ENCODE data around the gene GPAT3.
"Not testable (repeated sequence)": the region's sequence is repeated elsewhere in the genome, so short reads cannot be mapped to it uniquely, and the experiment has no call there.

The GPAT3 gene

DNA sequence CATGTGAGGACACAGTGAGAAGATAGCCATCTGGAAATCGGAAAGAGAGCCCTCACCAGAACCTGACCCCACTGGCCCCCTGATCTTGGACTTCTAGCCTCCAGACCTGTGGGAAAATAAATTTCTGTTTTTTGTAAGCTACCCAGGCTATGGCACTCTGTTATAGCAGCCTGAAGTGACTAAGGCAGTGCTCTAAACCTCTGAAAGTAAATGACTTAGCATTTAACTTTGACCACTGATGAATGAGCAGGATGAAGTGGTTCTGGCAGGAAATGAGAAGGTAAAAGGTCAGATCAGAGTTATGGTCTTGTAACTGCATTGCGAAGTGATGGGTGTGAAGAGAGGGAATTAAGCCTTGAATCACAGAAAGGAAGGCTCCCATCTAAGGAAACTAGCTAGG is 17.0 kb downstream of the GPAT3 start:
- DNase-seq: no peak

DNA sequence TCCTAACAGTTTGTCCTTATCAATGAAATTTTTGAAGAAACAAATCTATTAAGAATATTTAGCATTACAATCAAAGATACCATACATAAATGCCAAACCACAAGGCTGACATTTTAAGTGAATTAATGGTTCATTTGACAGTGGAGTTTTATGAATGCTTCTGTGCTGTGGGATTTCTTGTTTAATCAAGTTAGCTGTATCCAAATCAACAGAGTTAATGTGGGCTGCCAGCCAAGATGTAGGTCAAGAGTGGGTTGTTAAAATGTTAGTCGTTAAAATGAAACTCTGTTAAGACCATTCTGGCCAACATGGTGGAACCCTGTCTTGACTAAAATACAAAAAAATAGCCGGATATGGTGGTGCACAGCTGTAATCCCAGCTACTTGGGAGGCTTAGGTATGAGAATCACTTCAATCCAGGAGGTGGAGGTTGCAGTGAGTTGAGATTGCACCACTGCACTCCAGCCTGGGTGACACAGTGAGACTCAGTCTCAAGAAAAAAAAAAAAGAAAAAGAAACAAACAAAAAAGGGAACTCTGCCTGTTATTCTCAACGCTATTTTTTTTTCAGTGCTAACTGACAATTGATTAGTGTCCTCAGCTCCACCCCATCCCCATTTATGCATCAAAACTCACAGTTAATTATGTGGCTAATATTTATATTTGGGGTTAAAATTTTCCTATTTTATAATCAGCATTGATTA is 20.2 kb downstream of the GPAT3 start:
- DNase-seq: no peak

DNA sequence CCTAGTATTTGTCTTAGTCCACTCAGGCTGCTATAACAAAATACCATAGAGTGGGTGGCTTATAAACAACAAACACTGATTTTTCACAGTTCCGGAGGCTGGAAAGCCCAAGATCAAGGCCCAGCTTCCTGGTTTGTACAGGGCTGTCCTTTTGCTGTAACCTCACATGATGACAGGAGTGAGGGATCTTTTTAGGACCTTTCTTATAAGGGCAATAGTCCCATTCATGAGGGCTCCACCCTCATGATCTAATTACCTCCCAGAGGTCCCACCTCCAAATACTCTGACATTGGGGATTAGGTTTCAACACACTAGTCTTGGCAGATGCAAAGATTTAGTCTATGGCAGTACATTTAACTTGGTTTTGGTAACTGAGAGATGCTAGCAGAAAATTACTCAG is 20.9 kb downstream of the GPAT3 start:
- no peak for DNase-seq

DNA sequence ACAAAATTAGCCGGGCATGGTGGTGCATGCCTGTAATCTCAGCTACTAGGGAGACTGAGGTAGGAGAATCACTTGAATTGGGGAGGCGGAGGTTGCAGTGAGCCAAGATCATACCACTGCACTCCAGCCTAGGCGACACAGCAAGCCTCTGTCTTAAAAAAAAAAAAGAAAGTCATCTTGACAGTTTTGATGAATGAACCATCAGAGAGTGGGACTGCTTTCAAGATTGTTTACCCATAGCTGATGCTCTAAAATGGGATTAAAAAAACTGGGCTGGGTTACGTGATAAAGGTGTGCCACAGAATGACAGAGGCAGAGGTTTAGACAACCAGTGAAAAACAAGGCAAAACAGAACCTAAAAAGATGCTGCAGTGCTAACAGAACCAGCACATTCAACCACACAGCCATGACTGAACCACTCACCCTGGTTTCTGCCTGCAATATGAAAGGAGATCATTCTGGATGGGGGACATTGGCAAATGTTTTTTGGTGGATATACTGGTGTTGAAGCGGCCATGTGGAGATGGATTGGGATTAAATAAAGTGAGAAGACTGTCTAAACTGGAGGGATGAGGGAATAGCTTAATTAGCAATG is 22.2 kb downstream of the GPAT3 start:
- no peak for DNase-seq

DNA sequence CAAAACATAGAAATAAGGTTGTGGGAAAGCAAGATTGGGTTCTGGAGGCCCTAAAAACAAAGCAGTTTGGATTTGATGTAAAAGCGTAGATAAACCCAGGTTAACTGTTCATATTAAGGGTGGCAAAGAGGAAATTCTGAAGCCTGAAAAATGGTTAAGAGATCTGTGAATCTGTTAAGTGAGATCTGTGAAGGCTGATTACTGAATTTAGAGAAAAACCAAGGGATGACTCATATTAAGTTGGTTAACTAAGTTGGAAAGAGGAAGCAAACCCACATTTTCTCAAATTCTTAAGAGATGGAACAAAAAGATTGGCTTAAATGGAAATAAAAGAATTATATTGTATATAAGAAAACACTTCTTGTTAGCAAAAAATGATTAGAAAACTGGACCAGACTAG is 22.8 kb downstream of the GPAT3 start:
- no peak for DNase-seq

DNA sequence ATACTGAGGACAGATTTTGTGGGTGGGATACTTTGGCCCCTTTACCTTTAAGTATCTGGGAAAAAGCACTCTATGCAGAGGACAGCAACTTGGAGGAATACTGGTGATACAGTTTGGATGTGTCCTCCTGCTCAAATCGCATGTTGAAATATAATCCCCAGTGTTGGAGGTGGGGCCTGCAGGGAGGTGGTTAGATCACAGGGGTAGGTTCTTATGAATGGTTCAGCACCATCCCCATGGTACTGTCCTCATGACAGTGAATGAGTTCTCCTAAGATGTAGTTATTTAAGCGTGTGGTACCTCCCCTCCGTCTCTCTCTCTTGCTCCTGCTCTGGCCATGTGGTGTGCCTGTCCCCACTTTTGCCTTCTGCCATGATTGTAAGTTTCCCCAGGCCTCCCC is 24.6 kb downstream of the GPAT3 start:
- no peak for DNase-seq

DNA sequence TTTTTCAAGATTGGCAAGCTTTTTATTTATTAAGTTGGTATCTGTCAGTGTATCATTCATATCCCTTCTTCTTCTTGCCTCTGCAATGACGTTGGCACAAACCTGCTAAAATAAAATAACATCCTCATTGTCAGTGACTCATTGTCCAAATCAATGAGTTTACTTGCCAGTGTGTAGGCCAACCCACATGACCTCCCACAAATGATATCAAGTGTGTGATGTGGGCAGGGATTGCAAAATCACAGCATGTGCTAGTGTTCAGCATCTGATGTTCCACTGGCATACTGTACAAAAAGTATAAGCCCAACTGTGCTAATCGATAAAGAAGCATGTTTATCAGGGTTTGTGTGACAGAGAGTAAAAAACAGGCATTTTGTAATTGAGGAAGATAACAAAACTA is 25.5 kb downstream of the GPAT3 start:
- no peak for DNase-seq

DNA sequence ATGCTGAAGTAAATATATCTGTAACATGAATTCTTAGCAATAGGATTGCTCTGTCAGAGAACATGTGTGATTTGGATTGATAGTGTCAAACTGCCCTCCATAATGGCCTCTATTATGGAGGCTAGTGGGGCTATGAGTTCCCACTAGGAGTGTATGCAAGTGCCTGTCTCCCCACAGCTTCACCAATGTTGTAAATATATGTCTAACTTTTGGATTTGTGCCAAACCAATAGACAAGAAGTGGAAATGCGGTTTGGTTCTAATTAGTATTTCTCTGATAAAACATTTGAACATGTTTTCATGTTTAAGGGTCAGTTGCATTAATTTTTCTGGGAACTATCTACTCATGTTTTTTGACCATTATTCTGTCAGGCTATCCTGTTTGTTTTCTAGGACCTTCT is 28.1 kb downstream of the GPAT3 start:
- no peak for DNase-seq

DNA sequence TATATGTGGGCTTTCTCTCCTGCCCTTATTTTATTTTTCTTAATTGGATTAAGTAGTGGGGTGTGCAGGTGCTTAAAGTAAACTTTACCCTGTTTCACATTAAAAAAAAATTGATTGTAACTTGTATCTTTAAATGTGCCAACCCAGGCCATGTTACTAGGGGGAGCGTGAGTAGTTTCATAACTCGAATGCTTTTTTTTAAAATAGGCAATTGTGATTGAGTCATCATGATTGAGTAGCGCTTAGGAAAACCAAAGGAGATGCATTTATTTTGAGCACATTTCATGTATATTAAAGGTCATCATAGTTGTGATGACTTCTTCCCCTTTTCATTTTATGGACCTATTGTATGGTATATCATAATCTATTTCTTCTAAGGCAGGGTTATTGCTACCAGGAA is 32.2 kb downstream of the GPAT3 start:
- DNase-seq: no peak

DNA sequence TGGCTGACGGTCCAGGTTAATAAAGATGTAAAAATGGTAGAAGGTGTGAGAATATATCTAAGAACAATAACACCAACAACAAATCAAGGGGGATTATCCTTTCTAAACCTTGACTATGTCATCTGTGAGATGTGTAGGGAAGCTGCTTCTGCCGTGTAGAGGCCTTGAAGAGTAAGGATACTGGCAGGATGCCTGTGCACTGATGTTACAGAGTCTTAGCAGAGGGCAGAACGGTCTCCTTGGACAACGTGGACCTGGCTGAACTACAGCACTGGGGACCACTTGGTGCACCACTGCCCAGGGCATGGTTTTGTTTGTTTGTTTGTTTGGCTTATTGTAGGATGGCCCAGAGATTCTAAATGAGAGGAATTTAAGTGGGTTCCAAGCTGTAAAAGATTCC is 33.5 kb downstream of the GPAT3 start:
- no peak for DNase-seq

DNA sequence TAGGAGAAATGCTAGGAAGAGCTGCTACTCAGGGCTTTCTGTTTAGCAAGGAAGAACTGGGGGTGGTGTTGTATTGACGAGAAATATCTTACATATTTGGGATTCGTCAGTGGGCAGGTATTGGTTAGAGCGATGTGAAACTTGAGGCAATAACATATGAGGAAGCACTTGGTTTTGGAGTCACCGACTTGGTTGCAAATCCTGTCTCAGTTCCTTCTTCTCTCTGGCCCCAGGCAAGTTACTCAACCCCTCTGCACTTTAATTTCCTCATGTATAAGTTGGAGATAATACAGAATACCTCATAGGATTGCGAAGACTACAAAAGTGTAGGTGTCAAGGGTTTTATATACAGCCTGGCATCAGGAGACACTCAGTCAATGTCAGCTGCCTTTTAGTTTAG is 34.1 kb downstream of the GPAT3 start:
- no peak for DNase-seq

DNA sequence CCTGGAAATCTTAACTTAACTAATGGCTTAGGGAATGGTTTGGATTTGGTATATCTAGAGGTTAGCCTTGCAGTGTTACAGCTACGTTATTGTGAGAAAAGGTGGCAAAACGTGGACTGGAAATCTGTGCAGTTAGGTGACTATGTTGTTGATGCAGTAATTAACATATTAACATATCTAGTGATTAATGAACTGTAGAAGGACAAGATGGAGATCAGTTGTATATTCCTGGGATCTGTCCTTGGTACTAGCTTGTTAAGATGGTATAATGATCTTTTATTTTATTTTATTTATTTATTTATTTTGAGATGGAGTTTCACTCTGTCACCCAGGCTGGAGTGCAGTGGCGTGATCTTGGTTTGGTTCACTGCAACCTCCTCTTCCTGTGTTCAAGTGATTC is 36.9 kb downstream of the GPAT3 start:
- DNase-seq: no peak

DNA sequence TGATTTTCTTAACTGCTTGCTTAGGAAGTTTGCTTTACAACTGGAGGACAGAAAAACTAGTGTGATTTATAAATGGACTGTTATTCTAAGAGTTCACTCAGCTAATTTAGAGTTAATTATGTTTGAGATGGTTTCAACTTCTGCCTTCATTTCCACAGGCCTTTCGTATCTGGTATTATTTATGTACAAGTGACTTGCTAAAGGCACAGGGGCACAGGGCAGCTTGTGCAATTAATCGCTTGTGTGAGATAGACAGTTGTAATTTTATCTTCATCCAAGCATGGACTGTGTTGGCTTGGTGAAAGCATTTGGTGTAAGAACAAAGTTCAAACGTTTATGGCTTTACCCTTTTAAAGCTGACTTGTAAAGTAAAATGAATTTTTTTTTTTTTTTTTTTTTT is 38.3 kb downstream of the GPAT3 start:
- no peak for DNase-seq

DNA sequence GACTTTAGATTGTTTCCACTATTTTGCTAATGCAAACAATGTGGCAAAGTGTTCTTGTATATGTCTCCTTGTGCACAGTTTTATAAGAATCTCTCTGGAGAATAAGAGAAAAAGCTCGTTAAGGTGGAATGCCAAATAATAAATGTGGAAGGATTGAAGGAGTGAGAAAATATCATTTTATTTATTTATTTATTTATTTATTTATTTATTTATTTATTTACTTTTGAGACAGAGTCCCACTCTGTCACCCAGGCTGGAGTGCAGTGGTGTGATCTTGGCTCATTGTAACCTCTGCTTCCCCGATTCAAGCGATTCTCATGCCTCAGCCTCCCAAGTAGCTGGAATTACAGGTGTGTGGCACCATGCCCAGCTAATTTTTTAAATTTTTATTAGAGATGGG is 40.3 kb downstream of the GPAT3 start:
- not testable (repeated sequence) for DNase-seq

DNA sequence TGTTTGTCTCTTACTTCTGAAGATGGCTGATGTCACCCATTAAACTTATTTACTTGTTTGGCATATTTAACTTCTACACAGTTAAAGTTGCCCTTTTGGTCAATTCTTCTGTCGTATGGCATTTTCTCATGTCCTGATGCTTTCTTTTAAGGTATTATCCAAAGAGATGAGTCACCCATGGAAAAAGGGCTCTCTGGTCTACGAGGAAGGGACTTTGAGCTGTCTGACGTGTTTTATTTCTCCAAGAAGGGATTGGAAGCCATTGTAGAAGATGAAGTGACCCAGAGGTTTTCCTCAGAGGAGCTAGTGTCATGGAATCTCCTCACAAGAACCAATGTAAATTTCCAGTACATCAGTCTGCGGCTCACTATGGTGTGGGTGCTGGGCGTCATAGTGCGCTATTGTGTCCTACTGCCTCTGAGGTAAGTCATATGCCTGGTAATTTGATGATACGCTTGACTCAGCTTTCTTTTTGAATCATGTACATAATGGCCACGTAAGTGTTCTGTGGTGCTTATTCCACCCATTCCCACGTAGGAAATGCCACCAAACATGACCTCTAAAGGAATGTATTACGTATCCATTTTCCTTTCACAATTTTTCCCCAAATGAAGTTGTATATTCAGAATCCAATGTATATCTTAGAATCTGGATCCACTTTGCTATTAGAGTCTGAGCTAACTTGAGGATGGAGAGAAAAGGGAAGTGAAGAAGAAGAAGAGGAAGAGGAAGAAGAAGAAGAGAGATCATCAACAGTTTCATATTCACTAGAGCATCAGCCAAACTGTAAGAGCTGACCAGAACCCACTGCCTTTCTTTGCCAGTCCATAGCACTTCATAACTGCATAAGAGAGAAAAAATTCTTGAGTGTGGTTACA is 45.7 kb downstream of the GPAT3 start:
- DNase-seq: no peak

DNA sequence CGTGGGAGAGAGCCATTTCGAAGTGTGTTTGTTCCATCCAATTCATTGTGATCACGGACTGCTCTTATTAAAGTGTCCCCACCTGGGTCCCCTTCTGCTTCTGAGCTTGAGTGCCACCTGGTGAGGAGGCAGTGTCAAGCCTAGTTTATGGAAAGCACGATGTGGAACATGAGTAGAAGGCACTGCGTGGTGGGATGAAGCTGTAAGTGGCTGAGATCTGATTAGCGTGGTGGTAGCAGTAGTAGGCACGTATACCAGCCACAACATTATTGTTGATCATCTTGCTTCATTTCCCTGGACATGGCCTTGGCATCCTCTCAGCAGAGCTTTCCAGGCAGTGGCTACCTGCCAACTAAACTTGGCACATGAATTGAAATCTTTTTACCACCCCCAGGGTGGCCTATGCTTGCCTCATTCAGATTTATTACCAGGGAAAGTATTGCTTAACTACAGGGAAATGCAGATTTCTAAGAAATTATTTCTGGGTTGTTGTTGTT is 46.4 kb downstream of the GPAT3 start:
- DNase-seq: peak in 1 of 2 experiments; percentile 13

DNA sequence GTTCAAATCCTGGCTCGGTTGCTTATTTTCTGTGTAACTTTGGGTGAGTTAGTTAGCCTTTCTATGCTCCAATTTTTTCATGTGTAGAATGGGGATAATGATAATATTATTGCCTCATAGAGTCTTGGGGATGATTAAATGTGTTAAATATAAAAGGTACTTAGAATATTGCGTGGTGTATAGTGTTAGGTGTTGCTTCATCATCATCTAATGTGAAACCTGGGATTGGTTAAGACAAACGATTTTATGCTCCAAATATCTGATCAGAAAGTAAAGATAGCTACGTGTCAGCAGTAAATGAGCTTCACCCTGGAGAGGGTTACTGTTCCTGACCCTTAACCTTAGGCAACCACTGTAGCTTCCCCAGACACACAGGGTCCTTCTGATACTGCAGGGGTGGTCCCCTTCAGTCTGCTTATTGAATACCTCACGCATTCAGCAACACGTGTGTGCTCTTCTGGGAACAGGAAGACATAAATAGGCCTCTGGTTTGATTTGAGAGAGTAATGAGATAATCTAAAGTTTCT is 50.1 kb downstream of the GPAT3 start:
- DNase-seq: no peak

DNA sequence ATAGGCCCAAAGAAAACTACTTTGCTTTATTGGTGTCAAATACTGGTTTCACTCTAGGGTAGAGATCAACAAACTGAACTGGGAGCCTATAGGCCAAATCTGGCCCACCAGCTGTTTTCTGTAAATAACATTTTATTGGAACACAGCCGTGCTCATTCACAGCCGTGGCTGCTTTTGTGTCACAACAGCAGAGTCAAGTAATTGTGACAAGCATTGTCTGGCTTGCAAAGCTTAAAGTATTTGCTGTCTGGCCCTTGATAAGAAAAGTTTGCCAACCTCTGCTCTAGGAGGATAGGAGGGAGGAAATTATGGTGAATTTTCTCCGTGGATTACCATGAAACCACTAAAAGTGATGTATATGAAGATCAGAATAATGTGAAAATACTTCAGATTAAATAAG is 53.4 kb downstream of the GPAT3 start:
- no peak for DNase-seq

DNA sequence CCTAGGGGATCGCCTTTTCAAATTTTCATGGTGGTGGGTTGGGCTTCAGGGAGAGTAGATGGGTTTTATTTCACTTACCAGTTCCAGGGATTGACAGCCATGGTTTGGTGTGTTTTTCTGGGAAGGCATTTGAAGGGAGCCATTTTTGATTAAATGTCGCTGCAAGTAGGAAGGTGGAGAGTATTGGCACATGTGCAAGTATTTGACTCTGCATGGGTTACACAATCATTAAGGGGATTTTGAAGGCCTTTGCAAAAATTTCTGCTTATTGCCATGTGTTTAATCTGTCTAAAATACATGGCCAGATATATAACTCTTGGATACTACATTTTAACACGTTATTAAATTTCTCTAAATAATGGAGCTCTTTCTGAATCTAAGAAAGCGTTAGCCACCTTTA is 55.1 kb downstream of the GPAT3 start:
- no peak for DNase-seq

DNA sequence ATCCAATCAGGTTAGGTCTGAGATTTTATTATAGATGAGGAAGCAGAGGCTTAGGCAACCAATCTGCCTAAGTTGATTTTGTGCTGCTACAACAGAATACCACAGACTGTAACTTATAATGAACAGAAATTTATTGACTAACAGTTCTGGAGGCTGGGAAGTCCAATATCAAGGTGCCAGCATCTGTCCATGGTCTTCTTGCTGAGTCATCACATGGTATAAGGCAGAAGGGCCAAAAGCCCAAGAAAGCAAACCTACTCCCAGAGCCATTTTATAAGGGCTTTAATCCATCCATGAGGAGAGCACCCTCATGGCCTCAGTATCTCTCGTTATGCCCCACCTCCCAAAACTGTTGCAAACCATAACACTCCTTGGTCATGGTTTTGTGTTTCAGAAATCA is 55.8 kb downstream of the GPAT3 start:
- no peak for DNase-seq

DNA sequence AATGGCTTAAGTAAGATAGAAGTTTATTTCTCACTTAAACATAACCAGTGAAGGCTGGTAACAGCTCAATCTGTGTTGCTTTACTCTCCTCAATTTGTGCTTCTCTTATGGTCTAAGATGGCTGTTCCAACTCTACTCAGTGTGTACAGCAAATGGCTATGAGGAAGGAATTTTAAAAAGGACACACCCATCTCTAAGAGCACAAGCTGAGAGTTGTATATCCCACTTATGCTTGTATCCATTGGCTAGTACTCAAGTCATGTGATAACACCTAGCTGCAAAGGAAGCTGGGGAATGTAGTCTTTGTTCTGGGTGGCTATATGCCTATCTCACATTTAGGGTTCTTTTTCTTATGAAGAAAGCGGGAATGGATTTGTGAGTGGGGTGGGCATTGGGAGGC is 63.3 kb downstream of the GPAT3 start:
- DNase-seq: no peak

DNA sequence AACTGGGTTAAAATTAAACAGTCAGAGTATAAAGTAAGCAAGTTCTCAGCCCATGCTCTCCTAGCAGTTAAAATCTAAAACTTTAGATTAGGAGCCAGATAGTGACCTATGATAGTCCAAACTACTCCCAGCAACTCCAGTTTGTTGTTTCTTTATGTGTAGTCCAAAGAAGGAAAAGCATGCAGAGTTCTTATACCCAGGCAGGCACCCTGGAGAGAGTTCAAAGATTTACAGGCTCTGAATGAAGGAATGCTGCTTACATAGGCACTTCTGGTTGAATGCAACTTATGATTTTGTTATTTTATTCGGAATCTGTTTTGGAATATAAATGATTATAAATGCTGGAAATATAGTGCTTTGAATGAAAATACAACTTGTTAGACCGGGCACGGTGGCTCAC is 67.2 kb downstream of the GPAT3 start:
- DNase-seq: no peak

DNA sequence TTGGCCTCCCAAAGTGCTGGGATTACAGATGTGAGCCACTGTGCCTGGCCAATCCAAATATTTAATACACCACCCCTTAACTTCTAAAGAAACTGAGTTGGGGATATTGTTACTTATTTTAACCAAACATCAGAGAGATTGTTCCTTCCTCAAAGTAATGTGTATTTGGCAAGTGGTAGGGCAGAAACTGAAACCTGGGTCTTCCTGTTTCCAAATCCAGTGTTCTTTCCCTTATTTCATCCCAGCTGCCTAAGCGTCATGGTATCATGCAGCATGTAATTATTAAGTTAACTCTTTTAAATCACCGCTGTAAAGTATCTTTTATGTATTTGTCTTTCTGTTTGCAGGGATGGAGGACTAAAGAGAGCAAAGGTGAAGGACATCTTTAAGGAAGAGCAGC is 68.4 kb downstream of the GPAT3 start:
- no peak for DNase-seq

DNA sequence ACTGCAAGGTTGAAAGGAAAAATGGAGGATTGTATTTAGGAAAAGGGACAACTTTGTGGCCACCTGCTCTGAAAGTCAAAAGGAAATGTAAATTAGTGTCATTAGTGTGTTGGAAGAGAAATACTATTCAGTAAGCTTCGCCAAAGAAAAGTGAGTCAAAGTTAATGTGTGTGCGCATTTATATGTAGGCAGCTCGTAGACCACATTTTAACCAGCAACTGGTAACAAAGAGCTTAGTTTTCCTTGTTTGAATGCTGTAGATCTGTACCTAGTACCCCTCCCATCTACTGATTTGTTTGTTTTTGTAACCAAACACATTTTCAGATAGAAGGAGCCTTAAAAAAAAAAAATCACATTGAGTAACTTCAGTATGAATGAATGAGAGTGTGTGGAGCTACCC is 69.3 kb downstream of the GPAT3 start:
- no peak for DNase-seq
